IMR-90 (cell line): ENCODE results near the gene FAM174C. TPM values are rescaled to one million over a fixed set of nuclear protein-coding genes. Genes with fewer than 3 reads are reported as not detected.

Source experiments
- ATAC-seq: fragments of 200-7000 bp; cut with Tn5 transposase; 2 replicates; pipeline ENCODE4 v1.9.1; 2020; ENCODE audit warnings: low read depth, mild to moderate bottlenecking, moderate library complexity
- BruUV-seq: library from RNA; stranded (reverse); fragments of 400-500 nt; replicated peaks from 2 replicates; lab custom pipeline; 2021; lab: Mats Ljungman, UMichigan
- CTCF ChIA-PET: fragments of 300-600 bp; formaldehyde crosslinking; extraction: SDS; loops from one replicate; lab custom pipeline; 2021; ENCODE audit warnings: antibody characterized with exemption; lab: Yijun Ruan, JAX
- POLR2A ChIA-PET: fragments of 300-600 bp; sonication (Branson Sonifier 250); formaldehyde crosslinking; loops from one replicate; lab custom pipeline; 2022; ENCODE audit warnings: antibody characterized with exemption; ENCODE audit not compliant: unreplicated experiment; lab: Charles Lee
- DNase-seq: peaks from one replicate; pipeline ENCODE4 v3.0.0; 2013
- H2AFZ ChIP-seq: replicated peaks from 2 replicates; pipeline ENCODE3; 2013; ENCODE audit warnings: low read length, mild to moderate bottlenecking; ENCODE audit not compliant: poor library complexity
- H2AK5ac ChIP-seq: 2 replicates; pipeline ENCODE4 v1.6.1; 2013; ENCODE audit warnings: low read depth, low read length, inconsistent platforms
- H2AK9ac ChIP-seq: replicated peaks from 2 replicates; pipeline ENCODE3; 2013; ENCODE audit warnings: mild to moderate bottlenecking, low read depth, low read length, moderate library complexity; ENCODE audit not compliant: poor library complexity
- H2BK120ac ChIP-seq: 2 replicates; pipeline ENCODE4 v1.6.1; 2013; ENCODE audit warnings: low read depth, low read length, inconsistent platforms
- H2BK15ac ChIP-seq: 3 replicates; pipeline ENCODE4 v1.6.1; 2013; ENCODE audit warnings: low read depth, low read length, inconsistent platforms
- H2BK20ac ChIP-seq: 2 replicates; pipeline ENCODE4 v1.6.1; 2013; ENCODE audit warnings: low read depth, mild to moderate bottlenecking, inconsistent platforms, low read length, moderate library complexity
- H2BK5ac ChIP-seq: 2 replicates; pipeline ENCODE4 v1.6.1; 2013; ENCODE audit warnings: mild to moderate bottlenecking, low read depth, low read length, inconsistent platforms; ENCODE audit not compliant: poor library complexity, severe bottlenecking
- H3K14ac ChIP-seq: replicated peaks from 2 replicates; pipeline ENCODE4 v1.6.1; 2013; ENCODE audit warnings: low read depth, low read length, inconsistent platforms
- H3K18ac ChIP-seq: 2 replicates; pipeline ENCODE4 v1.6.1; 2013; ENCODE audit warnings: low read depth, low read length, control low read depth
- H3K23ac ChIP-seq: 2 replicates; pipeline ENCODE4 v1.6.1; 2013; ENCODE audit warnings: low read depth, low read length, inconsistent platforms
- H3K27ac ChIP-seq: 2 replicates; pipeline ENCODE4 v1.5.1; 2013; ENCODE audit warnings: mild to moderate bottlenecking, control low read depth, low read length; ENCODE audit not compliant: insufficient read depth
- H3K27me3 ChIP-seq: 2 replicates; pipeline ENCODE4 v1.6.1; 2013; ENCODE audit warnings: low read length; ENCODE audit not compliant: control insufficient read depth, insufficient read depth
- H3K36me3 ChIP-seq: 2 replicates; pipeline ENCODE4 v1.6.1; 2013; ENCODE audit warnings: low read length, mixed read lengths; ENCODE audit not compliant: control insufficient read depth, insufficient read depth
- H3K4ac ChIP-seq: 2 replicates; pipeline ENCODE4 v1.6.1; 2013; ENCODE audit warnings: low read depth, low read length, inconsistent platforms
- H3K4me1 ChIP-seq: 2 replicates; pipeline ENCODE4 v1.6.1; 2013; ENCODE audit warnings: low read length, mixed read lengths; ENCODE audit not compliant: control insufficient read depth, insufficient read depth
- H3K4me2 ChIP-seq: 2 replicates; pipeline ENCODE4 v1.6.1; 2013; ENCODE audit warnings: low read depth, mild to moderate bottlenecking, control low read depth, low read length, moderate library complexity
- H3K4me3 ChIP-seq: 2 replicates; pipeline ENCODE4 v1.5.1; 2013; ENCODE audit warnings: low read depth, mild to moderate bottlenecking, control low read depth, low read length, moderate library complexity; ENCODE audit not compliant: insufficient read depth
- H3K56ac ChIP-seq: 2 replicates; pipeline ENCODE4 v1.6.1; 2013; ENCODE audit warnings: low read length, inconsistent platforms; ENCODE audit not compliant: insufficient read depth; ENCODE audit errors: extremely low read depth
- H3K79me1 ChIP-seq, 2 experiments: 2 replicates each; pipeline ENCODE4 v1.6.1; 2013; ENCODE audit warnings: low read length in 2 of 2, inconsistent platforms in 1 of 2, low read depth in 1 of 2
- H3K9ac ChIP-seq: 2 replicates; pipeline ENCODE4 v1.6.1; 2013; ENCODE audit warnings: low read depth, low read length, control low read depth
- H3K9me1 ChIP-seq: 2 replicates; pipeline ENCODE4 v1.6.1; 2013; ENCODE audit warnings: low read length, inconsistent platforms; ENCODE audit not compliant: insufficient read depth
- H3K9me3 ChIP-seq: 2 replicates; pipeline ENCODE4 v1.6.1; 2013; ENCODE audit warnings: low read length; ENCODE audit not compliant: control insufficient read depth, insufficient read depth
- H4K20me1 ChIP-seq: 2 replicates; pipeline ENCODE4 v1.6.1; 2013; ENCODE audit warnings: low read length, inconsistent platforms; ENCODE audit not compliant: insufficient read depth
- H4K5ac ChIP-seq: 2 replicates; pipeline ENCODE4 v1.6.1; 2013; ENCODE audit warnings: mild to moderate bottlenecking, low read depth, low read length, control low read depth
- H4K8ac ChIP-seq, 2 experiments: 2 replicates each; pipeline ENCODE4 v1.6.1; 2013; ENCODE audit warnings: low read depth in 2 of 2, low read length in 2 of 2, control low read depth in 1 of 2, inconsistent platforms in 1 of 2
- H4K91ac ChIP-seq: 2 replicates; pipeline ENCODE4 v1.6.1; 2013; ENCODE audit warnings: low read depth, low read length, inconsistent platforms; ENCODE audit not compliant: insufficient read depth
- MAFK ChIP-seq: IDR thresholded peaks from 2 replicates; pipeline ENCODE4 v1.6.1; 2012; ENCODE audit warnings: low read depth, low read length, improper control_type of control experiment
- RCOR1 ChIP-seq: IDR thresholded peaks from 2 replicates; pipeline ENCODE4 v1.6.1; 2012; ENCODE audit warnings: mild to moderate bottlenecking, low read length, improper control_type of control experiment; ENCODE audit not compliant: insufficient replicate concordance
- WGBS, 2 experiments: methylation state at CpG; one replicate each; pipeline versions ENCODE4 v1.1.5 to v1.1.7; 2013; ENCODE audit warnings: missing lambda C conversion rate in 2 of 2; ENCODE audit not compliant: insufficient read length in 1 of 2; ENCODE audit errors: extremely low coverage in 2 of 2; 5-methylcytosine and 5-hydroxymethylcytosine counted together
- dilution Hi-C: fragments of 300-500 bp; cut with HindIII; formaldehyde crosslinking; loops from one replicate; pipeline ENCODE4 v1.14.3; 2018; ENCODE audit warnings: low sequenced_read_pairs; ENCODE audit not compliant: unreplicated experiment
- in situ Hi-C: fragments of 300-500 bp; cut with MboI; formaldehyde crosslinking; loops from 3 replicates; pipeline ENCODE4 v1.14.3; 2019; ENCODE audit warnings: low sequenced_read_pairs, inconsistent platforms, mixed read lengths
- intact Hi-C: fragments of 100-400 bp; cut with micrococcal nuclease; formaldehyde crosslinking; loops from 2 replicates; pipeline ENCODE4 v1.10.0; 2022
- polyA plus RNA-seq, 3 experiments: library from polyadenylated mRNA; depleted of rRNA; stranded (reverse); fragments of >200 nt; gene quantifications; 2 replicates each; pipeline ENCODE4 v1.2.3, GENCODE V29; 2012; ENCODE audit warnings: low replicate concordance in 1 of 3
- total RNA-seq: library from RNA; depleted of rRNA; stranded (reverse); fragments of >200 nt; gene quantifications from 2 replicates; pipeline ENCODE4 v1.2.3, GENCODE V29; 2012

Gene FAM174C
- total and polyA plus RNA-seq, 2 of the 4 experiments (the other 2 are of a cell fraction) = 7.5 to 61.8 TPM

DNA sequence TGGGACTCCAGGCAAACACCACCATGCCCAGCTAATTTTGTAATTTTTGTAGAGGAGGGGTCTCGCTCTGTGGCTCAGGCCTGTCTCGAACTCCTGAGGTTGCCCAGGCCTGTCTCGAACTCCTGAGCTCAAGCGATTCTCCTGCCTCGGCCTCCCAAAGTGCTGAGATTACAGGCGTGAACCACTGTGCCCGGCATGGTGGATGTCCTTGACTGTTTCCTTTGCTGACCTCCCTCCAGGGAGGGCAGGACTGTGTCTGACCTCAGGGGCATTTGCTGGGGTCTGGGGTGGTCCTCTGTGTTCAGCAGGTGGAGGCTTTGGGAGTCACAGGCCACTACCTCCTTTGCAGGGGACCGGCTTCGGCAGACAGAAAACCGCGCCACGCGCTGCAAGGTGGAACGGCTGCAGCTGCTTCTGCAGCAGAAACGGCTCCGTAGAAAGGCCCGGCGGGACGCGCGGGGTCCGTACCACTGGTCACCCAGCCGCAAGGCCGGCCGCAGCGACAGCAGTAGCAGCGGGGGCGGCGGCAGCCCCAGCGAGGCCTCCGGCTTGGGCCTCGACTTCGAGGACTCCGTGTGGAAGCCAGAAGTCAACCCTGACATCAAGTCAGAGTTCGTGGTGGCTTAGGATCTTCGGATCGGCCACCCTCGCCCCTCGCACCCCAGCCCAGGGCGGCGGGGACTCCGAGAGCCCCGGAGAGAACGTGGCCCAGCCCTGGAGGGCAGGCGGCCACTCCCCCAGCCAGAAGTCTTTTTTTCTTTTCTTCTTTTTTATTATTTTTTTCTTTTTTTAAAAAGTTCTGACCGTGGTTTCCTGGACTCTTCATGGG lies 18.5 kb upstream of the FAM174C start:
- Histone ChIP-seq H3K4ac (no peak overlapping the region; the same call in 1 of the 2 replicates), H3K27ac (peak overlapping the region; percentile 74), H4K5ac (no peak overlapping the region), H3K27me3 (no peaks in the 10 kb centered on the region), H2BK20ac (no peak overlapping the region), H3K4me2 (no peak overlapping the region), H2AFZ (no peak overlapping the region), H3K18ac (no peak overlapping the region), H2BK15ac (no peak overlapping the region), H2AK5ac (no peak overlapping the region), H3K14ac (peak overlapping the region; percentile 19; the same call in 1 of the 2 replicates), H3K36me3 (peaks cover 59% of the 10 kb centered on the region), H3K56ac (no peak overlapping the region), H3K9me1 (peaks cover under 1% of the 10 kb centered on the region; the same call in 1 of the 2 replicates), H2AK9ac (peak overlapping the region; percentile 83), H4K20me1 (peaks cover 82% of the 10 kb centered on the region), H4K91ac (peak overlapping the region; percentile 53; the same call in 1 of the 2 replicates), H3K4me3 (no peak overlapping the region), H3K79me1 (peaks cover 0 to 55% of the 10 kb centered on the region in 2 experiments; a peak in 2 of 4 replicates), H3K9ac (0 out of 2 replicates have a peak overlapping the region, but pooled peaks have one; percentile 13), H2BK5ac (peak overlapping the region; percentile 45), H4K8ac (0 out of 4 replicates have a peak overlapping the region, but pooled peaks of 1 of the 2 experiments have one; percentile 56), H3K9me3 (no peaks in the 10 kb centered on the region), H3K23ac (peak overlapping the region; percentile 74), H3K4me1 (peaks cover 45% of the 10 kb centered on the region), H2BK120ac (no peak overlapping the region)
- no peak for DNase-seq
- POLR2A ChIA-PET = interaction anchor here (0.6 to 1.7 kb wide), 2 partner anchors 12 to 13 kb away, joined by 3 to 6 read pairs; partner anchors contain the start of gene CIRBP
- dilution Hi-C loops = no loop called here
- no TSS peak for BruUV-seq
- in situ Hi-C loops = no loop called here
- no peak for ATAC-seq
- TF ChIP-seq RCOR1 (no peak), MAFK (no peak)
- intact Hi-C loops = no loop called here
- WGBS, 2 experiments = 84% methylated on average over 25 of the region's 46 CpGs; no CpG with 5 or more reads in 1 of the 2 experiments
- CTCF ChIA-PET = no interaction called here
